ENCODE results near the gene APOC1.
"Not testable (repeated sequence)": the region's sequence is repeated elsewhere in the genome, so short reads cannot be mapped to it uniquely, and the experiment has no call there.

Gene APOC1

DNA sequence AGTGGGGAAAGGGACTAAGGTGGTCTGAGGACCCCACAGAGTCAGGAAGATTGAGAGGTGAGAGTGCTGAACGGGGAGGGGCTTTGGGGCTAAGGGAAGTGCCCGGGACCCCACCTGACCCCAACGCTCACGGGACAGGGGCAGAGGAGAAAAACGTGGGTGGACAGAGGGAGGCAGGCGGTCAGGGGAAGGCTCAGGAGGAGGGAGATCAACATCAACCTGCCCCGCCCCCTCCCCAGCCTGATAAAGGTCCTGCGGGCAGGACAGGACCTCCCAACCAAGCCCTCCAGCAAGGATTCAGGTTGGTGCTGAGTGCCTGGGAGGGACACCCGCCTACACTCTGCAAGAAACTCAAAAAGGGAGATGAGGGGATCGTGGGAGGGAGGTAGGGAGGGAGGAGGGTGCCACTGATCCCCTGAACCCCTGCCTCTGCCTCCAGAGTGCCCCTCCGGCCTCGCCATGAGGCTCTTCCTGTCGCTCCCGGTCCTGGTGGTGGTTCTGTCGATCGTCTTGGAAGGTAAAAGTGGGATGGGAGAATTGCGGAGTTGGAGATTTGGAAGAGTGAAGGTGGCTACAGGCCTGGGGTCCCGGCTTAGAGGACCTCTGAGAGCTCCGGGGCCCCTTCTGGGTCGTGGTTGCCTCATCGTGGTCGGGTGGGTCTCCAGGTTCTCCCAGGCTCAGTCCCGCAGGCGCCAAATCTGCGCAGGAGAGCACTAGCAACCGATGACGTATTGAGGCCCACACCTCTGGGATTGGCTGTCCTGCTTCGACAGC lies at the start of gene APOC1:
Gene APOC1, plus strand, starts transcription at position 176 of the 774 bp plus-strand sequence. Its CDS starts 284 bp downstream, at position 460.
- peak within 1 kb of the TSS in 19 of 21 experiments; percentile 5 to 83 (median 57) for H3K27ac ChIP-seq
- peak within 1 kb of the TSS; percentile 30 to 48 (median 36) for H3K4me3 ChIP-seq

DNA sequence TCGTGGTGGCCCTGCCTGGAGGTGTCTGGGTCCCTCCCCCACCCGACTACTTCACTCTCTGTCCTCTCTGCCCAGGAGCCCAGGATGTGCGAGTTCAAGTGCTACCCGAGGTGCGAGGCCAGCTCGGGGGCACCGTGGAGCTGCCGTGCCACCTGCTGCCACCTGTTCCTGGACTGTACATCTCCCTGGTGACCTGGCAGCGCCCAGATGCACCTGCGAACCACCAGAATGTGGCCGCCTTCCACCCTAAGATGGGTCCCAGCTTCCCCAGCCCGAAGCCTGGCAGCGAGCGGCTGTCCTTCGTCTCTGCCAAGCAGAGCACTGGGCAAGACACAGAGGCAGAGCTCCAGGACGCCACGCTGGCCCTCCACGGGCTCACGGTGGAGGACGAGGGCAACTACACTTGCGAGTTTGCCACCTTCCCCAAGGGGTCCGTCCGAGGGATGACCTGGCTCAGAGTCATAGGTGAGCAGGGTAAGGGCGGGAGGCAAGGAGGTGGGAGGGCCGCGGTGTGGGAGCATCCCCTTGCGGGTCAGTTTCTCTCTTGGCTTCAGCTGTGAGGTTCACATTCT lies 49.1 kb upstream of the APOC1 start:
- no peak overlapping the region for H3K4me3 ChIP-seq
- H3K27ac ChIP-seq, result peak overlapping the region in 1 of 21 experiments; percentile 17

DNA sequence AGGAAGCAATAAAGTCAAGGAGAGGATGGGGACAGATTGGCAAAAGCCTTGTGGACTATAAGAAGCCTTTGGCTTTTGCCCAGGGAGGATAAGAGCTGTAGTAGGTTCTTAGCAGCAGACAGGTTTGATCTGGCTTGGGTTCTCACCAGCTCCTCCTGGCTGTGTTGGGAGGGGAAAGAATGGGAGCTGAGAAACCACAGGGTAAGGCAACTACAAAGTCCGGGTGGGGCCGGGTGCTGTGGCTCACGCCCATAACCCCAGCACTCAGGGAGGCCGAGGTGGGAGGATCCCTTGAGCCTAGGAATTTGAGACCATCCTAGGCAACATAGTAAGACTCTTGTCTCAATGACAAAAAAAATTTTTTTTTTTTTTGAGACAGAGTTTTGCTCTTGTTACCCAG lies 47.7 kb upstream of the APOC1 start:
- H3K27ac ChIP-seq, result peak overlapping the region in 2 of 21 experiments; percentile 13 to 28
- H3K4me3 ChIP-seq, result no peak overlapping the region

DNA sequence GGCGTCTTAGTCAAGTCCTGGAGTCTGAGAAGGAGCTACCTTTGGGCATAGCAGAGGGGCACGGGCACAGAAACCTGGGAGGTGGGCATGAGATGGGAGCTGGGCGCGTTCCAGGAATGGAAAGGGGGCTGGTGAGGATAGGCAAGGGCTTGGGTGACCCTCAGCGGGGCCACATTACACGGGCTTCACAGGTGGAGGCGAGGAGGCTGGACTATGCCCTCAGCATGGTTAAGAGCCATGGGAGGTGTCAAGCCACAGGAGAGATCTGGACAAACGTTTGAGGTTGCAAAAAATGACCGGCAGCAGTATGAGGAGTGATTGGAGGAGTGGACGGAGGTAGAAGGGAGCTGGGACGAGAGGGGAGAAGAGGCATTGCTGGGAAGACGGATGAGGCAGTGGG lies 46.8 kb upstream of the APOC1 start:
- no peak overlapping the region for H3K4me3 ChIP-seq
- peak overlapping the region in 4 of 21 experiments; percentile 28 to 69 (median 32) for H3K27ac ChIP-seq

DNA sequence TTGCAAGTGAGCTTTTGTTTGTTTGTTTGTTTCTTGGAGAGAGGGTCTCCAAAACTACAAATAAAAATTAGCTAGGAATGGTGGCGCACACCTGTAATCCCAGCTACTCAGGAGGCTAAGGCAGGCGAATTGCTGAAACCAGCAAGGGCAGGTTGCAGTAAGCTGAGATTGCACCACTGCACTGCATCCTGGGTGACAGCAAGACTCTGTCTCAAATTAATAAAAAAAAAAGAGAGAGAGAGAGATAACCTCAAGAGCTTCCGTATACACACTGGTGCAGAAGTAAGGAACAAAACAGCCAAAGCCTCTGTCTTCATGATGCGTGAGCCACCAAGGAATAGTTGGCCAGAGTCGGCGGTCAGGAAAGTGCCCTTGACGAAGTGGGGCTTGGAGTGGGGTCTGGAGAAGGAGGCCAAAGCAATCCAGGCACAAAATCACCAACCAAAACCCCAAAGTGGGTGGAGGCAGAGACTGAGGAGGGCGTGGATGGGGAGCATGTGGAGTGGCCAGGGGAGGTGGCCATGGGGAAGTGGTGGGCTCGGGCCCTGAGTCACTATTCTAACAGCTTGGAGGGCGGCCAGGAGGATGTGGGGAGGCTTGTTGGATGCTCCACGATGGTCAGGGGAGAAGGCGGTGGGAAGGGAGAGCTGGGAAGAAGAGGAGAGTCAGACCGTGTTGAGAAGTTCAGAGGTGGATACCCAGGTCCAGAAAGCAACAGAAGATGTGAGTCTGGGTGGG lies 44.5 kb upstream of the APOC1 start:
- peak overlapping the region in 17 of 21 experiments; percentile 14 to 78 (median 57) for H3K27ac ChIP-seq

DNA sequence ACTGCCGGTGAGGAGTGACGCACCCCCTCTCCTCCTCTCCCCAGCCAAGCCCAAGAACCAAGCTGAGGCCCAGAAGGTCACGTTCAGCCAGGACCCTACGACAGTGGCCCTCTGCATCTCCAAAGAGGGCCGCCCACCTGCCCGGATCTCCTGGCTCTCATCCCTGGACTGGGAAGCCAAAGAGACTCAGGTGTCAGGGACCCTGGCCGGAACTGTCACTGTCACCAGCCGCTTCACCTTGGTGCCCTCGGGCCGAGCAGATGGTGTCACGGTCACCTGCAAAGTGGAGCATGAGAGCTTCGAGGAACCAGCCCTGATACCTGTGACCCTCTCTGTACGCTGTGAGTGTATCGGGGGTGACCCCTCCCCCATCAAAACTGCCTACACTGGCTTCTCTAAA lies 42.6 kb upstream of the APOC1 start:
- H3K4me3 ChIP-seq, result no peak overlapping the region
- H3K27ac ChIP-seq, result peak overlapping the region in 1 of 21 experiments; percentile 30

More for the DNA sequence above, 44.5 kb upstream of the APOC1 start:
- H3K4me3 ChIP-seq, result no peak overlapping the region

DNA sequence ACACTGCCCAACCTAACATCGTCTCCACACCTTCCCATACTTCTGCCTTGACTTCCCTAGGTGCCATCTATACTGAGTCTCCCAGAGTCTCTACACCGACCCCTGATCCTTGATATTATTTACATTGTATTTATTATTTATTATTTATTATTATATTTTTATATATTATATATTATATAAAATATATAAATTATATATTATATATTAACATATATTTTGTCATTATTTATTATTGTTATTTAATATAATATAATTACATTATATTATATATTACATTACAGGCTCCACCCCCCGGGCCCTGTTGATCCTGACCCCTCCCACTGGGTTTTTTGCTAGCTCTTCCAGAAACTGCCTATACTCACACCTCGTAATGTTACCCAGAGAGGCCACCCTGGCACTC lies 41.7 kb upstream of the APOC1 start:
- Histone ChIP-seq H3K4me3 (no peak overlapping the region), H3K27ac (no peak overlapping the region)

DNA sequence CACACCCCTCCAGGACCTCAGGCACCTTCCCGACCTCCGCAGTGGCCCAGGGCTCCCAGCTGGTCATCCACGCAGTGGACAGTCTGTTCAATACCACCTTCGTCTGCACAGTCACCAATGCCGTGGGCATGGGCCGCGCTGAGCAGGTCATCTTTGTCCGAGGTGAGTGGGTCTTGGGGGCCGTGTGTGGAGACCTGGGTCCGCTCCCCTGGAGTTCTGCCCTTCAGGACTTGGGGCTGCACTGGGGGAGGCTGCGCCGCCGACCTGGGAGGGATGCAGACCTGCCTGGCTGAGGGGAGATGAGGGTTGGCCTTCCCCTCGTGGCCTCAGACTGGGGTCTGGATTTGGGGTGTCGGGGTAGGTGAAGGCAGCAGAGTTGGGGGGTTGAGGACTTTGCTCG lies 40.1 kb upstream of the APOC1 start:
- no peak overlapping the region for H3K27ac ChIP-seq

DNA sequence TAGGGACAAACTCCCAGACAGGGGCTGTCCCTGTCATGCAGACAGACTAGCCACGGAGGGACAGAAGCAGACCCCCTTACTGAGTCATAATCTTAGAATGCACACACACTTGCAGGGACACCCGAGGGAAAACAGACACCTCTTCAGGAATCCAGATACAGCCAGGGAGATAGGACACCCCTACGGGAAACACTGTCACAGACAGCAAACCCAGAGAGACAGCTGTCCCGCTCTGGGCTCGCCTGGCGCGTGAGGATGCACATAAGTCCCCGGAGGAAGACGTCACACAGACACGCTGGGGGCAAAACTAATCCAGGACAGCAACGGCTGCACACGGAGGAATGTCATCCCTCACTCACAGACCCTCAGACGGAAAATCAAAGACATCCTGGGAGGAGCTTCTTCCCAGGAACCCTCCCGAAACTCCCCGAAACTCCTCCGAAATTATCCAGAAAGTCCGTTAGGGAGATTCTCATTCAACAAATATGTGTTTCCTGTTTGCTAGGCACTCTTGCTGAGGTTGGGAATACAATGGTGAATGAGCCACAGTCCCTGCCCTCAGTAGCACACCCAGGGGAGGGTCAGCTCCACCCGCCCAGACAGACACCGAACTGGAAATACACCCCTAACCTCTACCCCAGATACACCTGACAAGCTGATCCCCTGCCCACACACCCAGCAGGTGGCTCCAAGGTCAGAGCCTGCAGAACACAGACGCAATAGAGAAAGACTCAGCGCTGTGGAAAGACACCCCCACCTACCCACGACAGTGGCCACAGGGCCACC lies 38.5 kb upstream of the APOC1 start:
- Histone ChIP-seq H3K4me3 (no peak overlapping the region), H3K27ac (peak overlapping the region in 3 of 21 experiments; percentile 17 to 57 (median 30))

More for the DNA sequence above, 40.1 kb upstream of the APOC1 start:
- H3K4me3 ChIP-seq, result no peak overlapping the region

DNA sequence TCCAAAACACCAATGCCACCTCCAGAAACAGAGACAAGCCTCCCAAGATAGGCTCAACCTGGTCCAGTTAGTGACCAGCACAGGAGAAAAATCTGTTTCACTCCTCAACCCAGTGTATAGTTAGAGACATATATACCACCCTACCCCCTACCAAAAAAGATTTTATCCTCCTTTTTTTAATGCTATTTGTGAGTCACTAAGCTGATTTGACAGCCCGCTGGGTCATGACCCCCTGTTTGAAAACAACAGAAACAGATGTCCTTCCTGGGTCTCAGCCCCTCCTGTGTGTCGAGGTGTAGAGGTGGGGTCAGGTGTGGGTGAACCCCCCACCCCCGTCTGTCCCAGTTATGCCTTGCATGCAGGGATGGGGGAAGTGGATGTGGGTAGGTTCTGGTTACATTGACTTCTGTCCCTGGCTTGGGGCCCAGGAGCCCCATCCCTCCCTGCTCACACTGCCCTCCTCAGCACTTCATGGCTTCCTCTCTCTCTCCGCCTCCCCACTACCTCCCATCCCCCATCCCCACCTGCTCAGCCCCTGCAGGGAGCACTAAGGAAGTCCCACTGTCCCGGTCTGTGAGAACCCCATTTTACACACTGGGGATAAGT lies 37.4 kb upstream of the APOC1 start:
- no peak overlapping the region for H3K4me3 ChIP-seq
- H3K27ac ChIP-seq, result peak overlapping the region in 1 of 21 experiments; percentile 8

DNA sequence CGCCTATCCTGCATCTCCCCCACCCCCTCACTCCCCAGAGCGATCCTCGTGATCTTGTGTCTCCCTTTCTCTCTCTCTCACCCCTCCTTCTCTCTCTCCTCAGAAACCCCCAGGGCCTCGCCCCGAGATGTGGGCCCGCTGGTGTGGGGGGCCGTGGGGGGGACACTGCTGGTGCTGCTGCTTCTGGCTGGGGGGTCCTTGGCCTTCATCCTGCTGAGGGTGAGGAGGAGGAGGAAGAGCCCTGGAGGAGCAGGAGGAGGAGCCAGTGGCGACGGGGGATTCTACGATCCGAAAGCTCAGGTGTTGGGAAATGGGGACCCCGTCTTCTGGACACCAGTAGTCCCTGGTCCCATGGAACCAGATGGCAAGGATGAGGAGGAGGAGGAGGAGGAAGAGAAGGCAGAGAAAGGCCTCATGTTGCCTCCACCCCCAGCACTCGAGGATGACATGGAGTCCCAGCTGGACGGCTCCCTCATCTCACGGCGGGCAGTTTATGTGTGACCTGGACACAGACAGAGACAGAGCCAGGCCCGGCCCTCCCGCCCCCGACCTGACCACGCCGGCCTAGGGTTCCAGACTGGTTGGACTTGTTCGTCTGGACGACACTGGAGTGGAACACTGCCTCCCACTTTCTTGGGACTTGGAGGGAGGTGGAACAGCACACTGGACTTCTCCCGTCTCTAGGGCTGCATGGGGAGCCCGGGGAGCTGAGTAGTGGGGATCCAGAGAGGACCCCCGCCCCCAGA lies 36.1 kb upstream of the APOC1 start:
- H3K4me3 ChIP-seq, result no peak overlapping the region
- H3K27ac ChIP-seq, result peak overlapping the region in 3 of 21 experiments; percentile 24 to 41 (median 36)

DNA sequence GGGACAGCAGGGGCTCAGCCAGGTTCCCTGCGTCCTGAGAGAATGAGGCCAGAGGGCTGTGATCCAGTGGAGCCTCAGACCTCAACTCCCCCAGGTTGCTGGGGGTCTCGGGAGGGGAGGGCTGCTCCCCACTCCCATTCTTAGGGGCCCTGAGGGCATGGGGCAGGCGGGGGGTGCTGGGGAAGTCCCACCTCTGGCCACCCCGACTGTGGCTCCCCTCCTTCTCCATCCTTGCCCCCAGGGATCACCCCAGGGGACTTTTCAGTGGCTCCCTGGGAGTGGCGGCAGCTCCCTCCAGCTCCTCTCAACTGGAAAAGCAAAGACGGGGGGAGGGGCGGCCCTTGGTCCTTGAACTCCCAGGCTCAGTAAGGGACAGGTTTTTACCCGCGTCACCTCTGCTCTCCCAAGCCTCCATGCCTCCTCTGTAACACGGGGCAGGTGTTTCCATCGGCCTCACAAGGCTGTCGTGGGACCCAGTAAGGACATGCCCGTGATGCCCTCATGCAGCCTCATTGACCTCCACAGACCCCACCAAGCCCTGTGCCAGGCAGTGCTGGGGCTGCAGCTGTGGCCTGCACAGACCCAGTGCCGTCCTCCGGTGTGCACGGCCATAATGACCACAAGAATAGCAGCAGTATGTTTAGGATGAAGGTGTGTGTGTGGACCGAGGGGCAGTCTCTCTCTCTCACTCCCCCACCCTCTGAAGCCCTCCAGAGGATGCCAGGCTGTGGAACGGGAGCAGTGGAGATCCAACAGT lies 34.9 kb upstream of the APOC1 start:
- Histone ChIP-seq H3K4me3 (no peak overlapping the region), H3K27ac (peak overlapping the region in 3 of 21 experiments; percentile 0 to 24 (median 12))

DNA sequence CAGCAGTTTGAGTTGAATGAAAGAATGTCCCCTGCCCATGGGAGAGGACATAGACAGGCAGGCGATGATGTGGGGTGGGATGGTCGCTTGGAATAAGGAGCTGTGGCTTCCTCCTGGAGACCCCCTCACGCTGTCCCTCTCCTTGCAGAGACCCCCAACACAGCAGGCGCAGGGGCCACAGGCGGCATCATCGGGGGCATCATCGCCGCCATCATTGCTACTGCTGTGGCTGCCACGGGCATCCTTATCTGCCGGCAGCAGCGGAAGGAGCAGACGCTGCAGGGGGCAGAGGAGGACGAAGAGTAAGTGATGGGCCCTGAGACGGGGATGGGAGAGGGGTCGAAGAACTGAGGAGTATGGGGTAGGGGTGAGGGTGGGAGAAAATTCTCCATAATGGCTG lies 32.3 kb upstream of the APOC1 start:
- H3K27ac ChIP-seq, result no peak overlapping the region
- no peak overlapping the region for H3K4me3 ChIP-seq

DNA sequence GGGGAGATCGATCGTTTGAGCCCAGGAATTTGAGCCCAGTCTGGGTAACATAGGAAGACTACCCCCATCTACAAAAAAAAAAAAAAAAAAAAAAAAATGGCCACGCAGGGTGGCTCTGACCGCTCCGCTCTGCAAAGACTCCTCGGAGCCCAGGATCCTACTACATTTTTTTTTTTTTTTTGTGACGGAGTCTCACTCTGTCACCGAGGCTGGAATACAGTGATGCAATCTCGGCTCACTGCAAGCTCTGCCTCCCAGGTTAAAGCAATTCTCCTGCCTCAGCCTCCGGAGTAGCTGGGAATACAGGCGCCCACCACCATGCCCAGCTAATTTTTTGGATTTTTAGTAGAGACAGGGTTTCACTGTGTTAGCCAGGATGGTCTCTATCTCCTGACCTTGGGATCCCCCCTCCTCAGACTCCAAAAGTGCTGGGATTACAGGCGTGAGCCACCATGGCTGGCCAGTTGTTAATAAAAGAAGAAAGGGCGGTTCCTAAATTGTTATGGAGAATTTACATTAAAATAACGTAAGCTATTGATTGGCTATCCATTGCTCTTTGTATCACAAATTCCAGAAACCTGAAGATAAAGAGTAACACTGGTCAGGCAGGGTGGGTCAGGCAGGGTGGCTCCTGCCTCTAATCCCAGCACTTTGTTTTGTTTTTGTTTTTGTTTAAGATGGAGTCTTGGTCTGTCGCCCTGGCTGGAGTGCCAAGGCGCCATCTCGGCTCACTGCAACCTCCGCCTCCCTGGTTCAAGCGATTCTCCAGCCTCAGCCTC lies 31.6 kb upstream of the APOC1 start:
- H3K4me3 ChIP-seq, H3K27ac ChIP-seq: not testable (repeated sequence)

DNA sequence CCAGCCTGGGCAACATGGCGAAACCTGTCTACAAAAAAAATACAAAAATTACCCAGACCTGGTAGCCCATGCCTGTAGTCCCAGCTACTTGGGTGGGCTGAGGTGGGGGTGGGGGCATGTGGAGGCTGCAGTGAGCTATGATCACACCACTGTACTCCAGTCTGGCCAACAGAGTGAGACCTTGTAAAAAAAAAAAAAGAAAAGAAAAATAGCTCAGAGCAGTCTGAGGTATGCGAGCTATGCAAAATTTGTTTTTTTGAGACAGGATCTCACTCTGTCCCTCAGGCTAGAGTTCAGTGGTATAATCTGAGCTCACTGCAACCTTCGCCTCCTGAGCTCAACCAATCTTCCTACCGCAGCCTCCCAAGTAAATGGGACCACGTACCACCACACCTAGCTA lies 30.5 kb upstream of the APOC1 start:
- no peak overlapping the region for H3K4me3 ChIP-seq
- H3K27ac ChIP-seq, result no peak overlapping the region

DNA sequence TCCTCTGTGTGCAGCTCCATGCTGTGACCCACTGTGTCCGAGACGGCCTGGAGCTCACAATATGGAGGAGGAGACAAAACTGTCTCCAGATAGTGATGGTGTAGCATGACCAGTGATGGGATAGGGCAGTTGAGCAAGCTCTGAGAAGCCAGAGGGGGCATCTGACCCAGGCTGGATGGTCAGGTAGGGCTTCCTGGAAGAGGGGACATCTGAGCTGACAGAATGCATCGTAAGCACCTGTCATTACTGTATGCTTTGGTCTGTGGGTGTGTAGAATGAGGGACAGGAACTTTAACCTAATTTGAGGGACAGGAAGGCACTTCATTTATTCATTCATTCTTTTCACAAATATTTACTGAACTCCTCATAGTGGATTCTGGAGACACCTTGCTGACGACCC lies 29.8 kb upstream of the APOC1 start:
- Histone ChIP-seq H3K4me3 (no peak overlapping the region), H3K27ac (no peak overlapping the region)

DNA sequence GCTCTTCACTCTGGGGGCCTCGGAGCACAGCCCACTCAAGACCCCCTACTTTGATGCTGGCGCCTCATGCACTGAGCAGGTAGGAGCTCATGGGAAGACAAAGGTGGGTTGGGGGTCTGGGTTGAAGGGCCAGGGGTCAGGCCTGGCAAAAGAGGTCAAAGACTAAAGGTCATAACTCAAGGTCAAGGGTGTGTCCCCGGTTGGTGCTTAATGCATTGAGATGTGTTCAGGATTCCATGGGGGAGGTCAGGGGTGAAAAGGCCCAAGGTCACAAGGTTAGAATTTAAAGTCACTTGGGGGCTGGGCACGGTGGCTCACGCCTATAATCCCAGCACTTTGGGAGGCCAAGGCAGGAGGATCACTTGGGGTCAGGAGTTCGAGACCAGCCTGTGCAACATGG lies 28.3 kb upstream of the APOC1 start:
- Histone ChIP-seq H3K27ac (peak overlapping the region in 2 of 21 experiments; percentile 0 to 14), H3K4me3 (no peak overlapping the region)
